Liver (tissue), 9 donors: ENCODE data around the gene EFCAB14. TPM values are rescaled to one million over a fixed set of nuclear protein-coding genes. Genes with fewer than 3 reads are reported as not detected.

Source experiments
- DNase-seq: peaks from one replicate; pipeline ENCODE4 v3.0.0-alpha.2; 2017; ENCODE audit warnings: low spot score
- H3K27ac ChIP-seq, 2 donors: one replicate each; pipeline ENCODE4 v1.7.0; 2013; ENCODE audit warnings: inconsistent platforms in 2 of 2, low read length in 2 of 2, control low read depth in 1 of 2, low read depth in 1 of 2, mild to moderate bottlenecking in 1 of 2
- H3K27me3 ChIP-seq, 4 donors: one replicate each; pipeline versions ENCODE4 v1.6.1 to v1.7.0; 2013; ENCODE audit warnings: low read length in 3 of 4, inconsistent platforms in 1 of 4, mild to moderate bottlenecking in 1 of 4, moderate library complexity in 1 of 4; ENCODE audit not compliant: control insufficient read depth in 4 of 4, insufficient read depth in 4 of 4
- H3K36me3 ChIP-seq, 4 donors: one replicate each; pipeline versions ENCODE4 v1.6.1 to v1.7.0; 2013; ENCODE audit warnings: low read length in 3 of 4, mild to moderate bottlenecking in 3 of 4, low read depth in 1 of 4, moderate library complexity in 1 of 4; ENCODE audit not compliant: control insufficient read depth in 4 of 4, insufficient read depth in 3 of 4
- H3K4me1 ChIP-seq, 4 donors: one replicate each; pipeline versions ENCODE4 v1.6.1 to v1.7.0; 2013; ENCODE audit warnings: low read length in 3 of 4, mild to moderate bottlenecking in 3 of 4, moderate library complexity in 1 of 4; ENCODE audit not compliant: control insufficient read depth in 4 of 4, insufficient read depth in 4 of 4
- H3K4me3 ChIP-seq, 3 donors: one replicate each; pipeline versions ENCODE4 v1.6.1 to v1.7.0; 2013; ENCODE audit warnings: low read length in 3 of 3, control low read depth in 1 of 3, low read depth in 1 of 3, mild to moderate bottlenecking in 1 of 3
- H3K9ac ChIP-seq, 2 donors: one replicate each; pipeline ENCODE4 v1.7.0; 2013; ENCODE audit warnings: low read length in 2 of 2, mild to moderate bottlenecking in 2 of 2, moderate library complexity in 2 of 2, control low read depth in 1 of 2, low read depth in 1 of 2
- H3K9me3 ChIP-seq, 4 donors: one replicate each; pipeline versions ENCODE4 v1.6.1 to v1.7.0; 2013; ENCODE audit warnings: low read length in 3 of 4; ENCODE audit not compliant: control insufficient read depth in 4 of 4
- EGR1 ChIP-seq, 2 donors: IDR thresholded peaks; 2 replicates each; pipeline ENCODE4 v1.6.1; 2016 to 2018; ENCODE audit warnings: antibody characterized with exemption in 2 of 2, low read depth in 2 of 2
- FOXA1 ChIP-seq: IDR thresholded peaks from 2 replicates; pipeline ENCODE4 v1.6.1; 2016; ENCODE audit warnings: antibody characterized with exemption
- FOXA2 ChIP-seq: IDR thresholded peaks from 2 replicates; pipeline ENCODE4 v1.6.1; 2016; ENCODE audit warnings: antibody characterized with exemption
- GABPA ChIP-seq, 2 donors: IDR thresholded peaks in 1 of 2; conservative IDR thresholded peaks in 1 of 2; 2 replicates each; pipeline ENCODE4 v1.6.1; 2016; ENCODE audit warnings: antibody characterized with exemption in 2 of 2, mild to moderate bottlenecking in 1 of 2, moderate library complexity in 1 of 2
- HNF4A ChIP-seq, 2 donors: conservative IDR thresholded peaks; 2 replicates each; pipeline ENCODE4 v1.6.1; 2016; ENCODE audit warnings: antibody characterized with exemption in 2 of 2, mild to moderate bottlenecking in 2 of 2
- HNF4G ChIP-seq: IDR thresholded peaks from 2 replicates; pipeline ENCODE4 v1.6.1; 2016; ENCODE audit warnings: antibody characterized with exemption
- RAD21 ChIP-seq, 2 donors: IDR thresholded peaks; 2 replicates each; pipeline ENCODE4 v1.6.1; 2016; ENCODE audit warnings: antibody characterized with exemption in 2 of 2, mild to moderate bottlenecking in 2 of 2
- RXRA ChIP-seq, 2 donors: IDR thresholded peaks; 2 replicates each; pipeline ENCODE4 v1.6.1; 2017 to 2018; ENCODE audit warnings: antibody characterized with exemption in 2 of 2, mild to moderate bottlenecking in 1 of 2
- SP1 ChIP-seq: IDR thresholded peaks from 2 replicates; pipeline ENCODE4 v1.6.1; 2018; ENCODE audit warnings: antibody characterized with exemption, mild to moderate bottlenecking
- YY1 ChIP-seq: IDR thresholded peaks from 2 replicates; pipeline ENCODE4 v1.6.1; 2016; ENCODE audit warnings: antibody characterized with exemption, mild to moderate bottlenecking
- WGBS: extraction: QIAGEN DNeasy Blood & Tissue Kit; methylation state at CpG from one replicate; pipeline ENCODE4 v1.1.7; 2013; 5-methylcytosine and 5-hydroxymethylcytosine counted together
- polyA plus RNA-seq, 2 donors: library from polyadenylated mRNA; stranded (reverse) in 1 of 2; unstranded in 1 of 2; fragments of 200-250 nt in 1 of 2; fragments of >200 nt in 1 of 2; fragmentation: Nextera tagmentation in 1 of 2; extraction: Ambion mirVana in 1 of 2; gene quantifications; one replicate each; pipeline versions ENCODE4 v1.2.1 to v1.2.3, GENCODE V29; 2013 to 2015
- total RNA-seq, 2 donors: library from RNA; depleted of rRNA; stranded (reverse); fragments of >200 nt; gene quantifications; one replicate each; pipeline ENCODE4 v1.2.3, GENCODE V29; 2014
- TF ChIP-seq, protein P1 (sequence below): IDR thresholded peaks from 2 replicates; pipeline ENCODE4 v1.6.1; 2016; ENCODE audit warnings: antibody characterized with exemption, mild to moderate bottlenecking
- TF ChIP-seq, protein P2 (sequence below): IDR thresholded peaks from 2 replicates; pipeline ENCODE4 v1.6.1; 2016; ENCODE audit warnings: antibody characterized with exemption
- TF ChIP-seq, protein P3 (sequence below): IDR thresholded peaks from 2 replicates; pipeline ENCODE4 v1.6.1; 2016; ENCODE audit warnings: antibody characterized with exemption
- TF ChIP-seq, protein P4 (sequence below): fragments of 150-350 bp; IDR thresholded peaks from 2 replicates; pipeline ENCODE4 v1.5.1; 2017; ENCODE audit warnings: improper control_type of control experiment, low read depth, low read length; ENCODE audit not compliant: missing input control
- TF ChIP-seq, protein P5 (sequence below): IDR thresholded peaks from 2 replicates; pipeline ENCODE4 v1.6.1; 2016; ENCODE audit warnings: antibody characterized with exemption
- donor health status: healthy.
- donor health status: healthy.
- donor health status: healthy.
- donor health status: healthy.
- donor health status: healthy.

Gene EFCAB14
- total and polyA plus RNA-seq, 4 donors: 14.8 to 34.6 (median 23.7) TPM

DNA sequence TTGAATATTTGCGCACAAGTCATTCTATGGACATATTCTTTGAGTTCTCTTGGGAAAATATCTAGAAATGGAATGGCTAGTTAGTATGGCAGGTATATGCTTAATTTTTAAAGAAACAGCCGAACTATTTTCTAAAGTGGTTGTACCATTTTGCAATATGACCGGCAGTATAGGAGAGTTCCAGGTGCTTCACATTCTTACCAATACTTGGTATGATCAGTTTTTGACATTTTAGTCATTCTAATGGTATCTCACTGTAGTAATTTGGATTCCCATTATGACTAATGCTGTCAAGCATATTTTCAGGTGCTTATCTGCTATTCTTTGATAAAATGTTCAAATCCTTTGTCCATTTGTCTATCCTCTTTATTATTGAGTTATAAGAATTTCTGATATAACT lies 71.3 kb downstream of the EFCAB14 start:
- DNase-seq: no peak

DNA sequence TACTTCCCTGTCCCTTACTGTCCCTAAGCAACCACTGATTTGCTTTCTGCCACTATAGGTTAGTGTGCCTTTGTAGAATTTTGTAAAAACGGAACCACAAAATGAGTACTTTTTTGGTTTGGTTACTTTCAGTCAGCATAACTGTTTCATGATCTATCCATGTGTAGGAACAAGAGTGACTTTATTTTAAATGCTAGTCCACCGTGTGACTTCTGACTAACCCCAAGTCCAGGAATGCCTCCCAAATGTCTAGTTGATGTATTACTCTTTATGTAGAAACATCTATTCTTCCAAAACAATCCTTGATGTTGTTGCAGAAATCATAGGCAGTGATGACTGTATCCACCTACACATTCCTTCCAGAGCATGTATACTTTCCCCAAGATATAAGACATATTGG lies 72.1 kb downstream of the EFCAB14 start:
- Histone ChIP-seq H3K4me1 (peaks cover 0 to 7% (median 0%) of the 10 kb centered on the region in 4 donors), H3K36me3 (peaks cover 0 to 20% (median 9%) of the 10 kb centered on the region in 4 donors), H3K27me3 (no peaks in the 10 kb centered on the region), H3K9ac (no peak overlapping the region), H3K27ac (no peak overlapping the region), H3K9me3 (no peaks in the 10 kb centered on the region), H3K4me3 (no peak overlapping the region)
- TF ChIP-seq, protein P1, sequence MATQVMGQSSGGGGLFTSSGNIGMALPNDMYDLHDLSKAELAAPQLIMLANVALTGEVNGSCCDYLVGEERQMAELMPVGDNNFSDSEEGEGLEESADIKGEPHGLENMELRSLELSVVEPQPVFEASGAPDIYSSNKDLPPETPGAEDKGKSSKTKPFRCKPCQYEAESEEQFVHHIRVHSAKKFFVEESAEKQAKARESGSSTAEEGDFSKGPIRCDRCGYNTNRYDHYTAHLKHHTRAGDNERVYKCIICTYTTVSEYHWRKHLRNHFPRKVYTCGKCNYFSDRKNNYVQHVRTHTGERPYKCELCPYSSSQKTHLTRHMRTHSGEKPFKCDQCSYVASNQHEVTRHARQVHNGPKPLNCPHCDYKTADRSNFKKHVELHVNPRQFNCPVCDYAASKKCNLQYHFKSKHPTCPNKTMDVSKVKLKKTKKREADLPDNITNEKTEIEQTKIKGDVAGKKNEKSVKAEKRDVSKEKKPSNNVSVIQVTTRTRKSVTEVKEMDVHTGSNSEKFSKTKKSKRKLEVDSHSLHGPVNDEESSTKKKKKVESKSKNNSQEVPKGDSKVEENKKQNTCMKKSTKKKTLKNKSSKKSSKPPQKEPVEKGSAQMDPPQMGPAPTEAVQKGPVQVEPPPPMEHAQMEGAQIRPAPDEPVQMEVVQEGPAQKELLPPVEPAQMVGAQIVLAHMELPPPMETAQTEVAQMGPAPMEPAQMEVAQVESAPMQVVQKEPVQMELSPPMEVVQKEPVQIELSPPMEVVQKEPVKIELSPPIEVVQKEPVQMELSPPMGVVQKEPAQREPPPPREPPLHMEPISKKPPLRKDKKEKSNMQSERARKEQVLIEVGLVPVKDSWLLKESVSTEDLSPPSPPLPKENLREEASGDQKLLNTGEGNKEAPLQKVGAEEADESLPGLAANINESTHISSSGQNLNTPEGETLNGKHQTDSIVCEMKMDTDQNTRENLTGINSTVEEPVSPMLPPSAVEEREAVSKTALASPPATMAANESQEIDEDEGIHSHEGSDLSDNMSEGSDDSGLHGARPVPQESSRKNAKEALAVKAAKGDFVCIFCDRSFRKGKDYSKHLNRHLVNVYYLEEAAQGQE: no peak
- TF ChIP-seq RAD21 (IDR thresholded peaks at IDR 0.05) (no peak), GABPA (IDR thresholded peaks at IDR 0.05 in 1 of 2, conservative IDR thresholded peaks at IDR 0.05 in 1 of 2) (no peak), YY1 (no peak), SP1 (no peak), FOXA1 (no peak), FOXA2 (no peak), EGR1 (IDR thresholded peaks at IDR 0.05; ENCODE audit: low read depth in 2 of 2) (no peak), RXRA (IDR thresholded peaks at IDR 0.05) (no peak)
- TF ChIP-seq, protein P2, sequence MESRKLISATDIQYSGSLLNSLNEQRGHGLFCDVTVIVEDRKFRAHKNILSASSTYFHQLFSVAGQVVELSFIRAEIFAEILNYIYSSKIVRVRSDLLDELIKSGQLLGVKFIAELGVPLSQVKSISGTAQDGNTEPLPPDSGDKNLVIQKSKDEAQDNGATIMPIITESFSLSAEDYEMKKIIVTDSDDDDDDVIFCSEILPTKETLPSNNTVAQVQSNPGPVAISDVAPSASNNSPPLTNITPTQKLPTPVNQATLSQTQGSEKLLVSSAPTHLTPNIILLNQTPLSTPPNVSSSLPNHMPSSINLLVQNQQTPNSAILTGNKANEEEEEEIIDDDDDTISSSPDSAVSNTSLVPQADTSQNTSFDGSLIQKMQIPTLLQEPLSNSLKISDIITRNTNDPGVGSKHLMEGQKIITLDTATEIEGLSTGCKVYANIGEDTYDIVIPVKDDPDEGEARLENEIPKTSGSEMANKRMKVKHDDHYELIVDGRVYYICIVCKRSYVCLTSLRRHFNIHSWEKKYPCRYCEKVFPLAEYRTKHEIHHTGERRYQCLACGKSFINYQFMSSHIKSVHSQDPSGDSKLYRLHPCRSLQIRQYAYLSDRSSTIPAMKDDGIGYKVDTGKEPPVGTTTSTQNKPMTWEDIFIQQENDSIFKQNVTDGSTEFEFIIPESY: no peak
- TF ChIP-seq, protein P3, sequence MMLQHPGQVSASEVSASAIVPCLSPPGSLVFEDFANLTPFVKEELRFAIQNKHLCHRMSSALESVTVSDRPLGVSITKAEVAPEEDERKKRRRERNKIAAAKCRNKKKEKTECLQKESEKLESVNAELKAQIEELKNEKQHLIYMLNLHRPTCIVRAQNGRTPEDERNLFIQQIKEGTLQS: no peak
- DNase-seq: no peak
- 97% methylated on average over 2 of the region's 2 CpGs for WGBS

More for the DNA sequence above, 71.3 kb downstream of the EFCAB14 start:
- Histone ChIP-seq H3K4me1 (peaks cover 0 to 7% (median 0%) of the 10 kb centered on the region in 4 donors), H3K27ac (no peak overlapping the region), H3K27me3 (no peaks in the 10 kb centered on the region), H3K36me3 (peaks cover 0 to 19% (median 11%) of the 10 kb centered on the region in 4 donors), H3K4me3 (no peak overlapping the region), H3K9ac (no peak overlapping the region), H3K9me3 (no peaks in the 10 kb centered on the region)
- TF ChIP-seq, protein P1: no peak
- TF ChIP-seq HNF4A (conservative IDR thresholded peaks at IDR 0.05) (no peak), EGR1 (IDR thresholded peaks at IDR 0.05; ENCODE audit: low read depth in 2 of 2) (no peak), HNF4G (no peak), FOXA1 (no peak), RXRA (IDR thresholded peaks at IDR 0.05) (no peak), RAD21 (IDR thresholded peaks at IDR 0.05) (no peak), SP1 (no peak), YY1 (no peak)
- TF ChIP-seq, protein P4, sequence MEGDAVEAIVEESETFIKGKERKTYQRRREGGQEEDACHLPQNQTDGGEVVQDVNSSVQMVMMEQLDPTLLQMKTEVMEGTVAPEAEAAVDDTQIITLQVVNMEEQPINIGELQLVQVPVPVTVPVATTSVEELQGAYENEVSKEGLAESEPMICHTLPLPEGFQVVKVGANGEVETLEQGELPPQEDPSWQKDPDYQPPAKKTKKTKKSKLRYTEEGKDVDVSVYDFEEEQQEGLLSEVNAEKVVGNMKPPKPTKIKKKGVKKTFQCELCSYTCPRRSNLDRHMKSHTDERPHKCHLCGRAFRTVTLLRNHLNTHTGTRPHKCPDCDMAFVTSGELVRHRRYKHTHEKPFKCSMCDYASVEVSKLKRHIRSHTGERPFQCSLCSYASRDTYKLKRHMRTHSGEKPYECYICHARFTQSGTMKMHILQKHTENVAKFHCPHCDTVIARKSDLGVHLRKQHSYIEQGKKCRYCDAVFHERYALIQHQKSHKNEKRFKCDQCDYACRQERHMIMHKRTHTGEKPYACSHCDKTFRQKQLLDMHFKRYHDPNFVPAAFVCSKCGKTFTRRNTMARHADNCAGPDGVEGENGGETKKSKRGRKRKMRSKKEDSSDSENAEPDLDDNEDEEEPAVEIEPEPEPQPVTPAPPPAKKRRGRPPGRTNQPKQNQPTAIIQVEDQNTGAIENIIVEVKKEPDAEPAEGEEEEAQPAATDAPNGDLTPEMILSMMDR: no peak
- TF ChIP-seq, protein P5, sequence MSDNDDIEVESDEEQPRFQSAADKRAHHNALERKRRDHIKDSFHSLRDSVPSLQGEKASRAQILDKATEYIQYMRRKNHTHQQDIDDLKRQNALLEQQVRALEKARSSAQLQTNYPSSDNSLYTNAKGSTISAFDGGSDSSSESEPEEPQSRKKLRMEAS: no peak
- 97% methylated on average over 3 of the region's 3 CpGs for WGBS
